A673 (cell line): ENCODE results near the gene N4BP2.
"Not testable (repeated sequence)": the region's sequence is repeated elsewhere in the genome, so short reads cannot be mapped to it uniquely, and the experiment has no call there.

Experiments used
- CTCF ChIP-seq: fragments of 300-800, 200-600 bp; sonication (generic); conservative IDR thresholded peaks from 2 replicates; pipeline ENCODE4 v1.5.1; 2017; ENCODE audit warnings: low read depth, mild to moderate bottlenecking, antibody characterized with exemption, low read length, moderate library complexity, mixed read lengths
- EZH2 ChIP-seq: fragments of 200-600 bp; sonication (generic); IDR thresholded peaks from 2 replicates; pipeline ENCODE4 v1.6.1; 2017; ENCODE audit warnings: borderline replicate concordance, low read depth, mild to moderate bottlenecking, mixed read lengths, antibody characterized with exemption, low read length; ENCODE audit not compliant: poor library complexity, severe bottlenecking

DNA sequence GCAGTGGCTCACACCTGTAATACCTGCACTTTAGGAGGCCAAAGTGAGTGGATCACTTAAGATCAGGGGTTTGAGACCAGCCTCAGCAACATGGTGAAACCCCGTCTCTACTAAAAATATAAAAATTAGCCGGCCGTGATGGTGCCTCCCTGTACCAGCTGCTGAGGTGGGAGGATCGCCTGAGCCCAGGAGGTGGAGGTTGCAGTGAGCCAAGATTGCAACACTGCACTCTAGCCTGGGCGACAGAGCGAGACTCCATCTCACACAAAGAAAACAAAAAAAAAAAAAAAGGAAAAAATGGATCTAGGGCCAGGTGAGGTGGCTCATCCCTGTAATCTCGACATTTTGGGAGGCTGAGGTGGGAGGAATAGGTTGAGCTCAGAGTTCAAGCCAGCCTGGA lies 32.6 kb upstream of the N4BP2 start:
- TF ChIP-seq CTCF, EZH2: not testable (repeated sequence)
